HG03521 (cell line): ENCODE data around the gene NPC1.
"Not testable (repeated sequence)": the region's sequence is repeated elsewhere in the genome, so short reads cannot be mapped to it uniquely, and the experiment has no call there.

Experiments
- ATAC-seq: cut with Tn5 transposase; IDR thresholded peaks from one replicate; pipeline ENCODE4 v1.9.1; 2021; ENCODE audit warnings: mild to moderate bottlenecking, moderate library complexity; ENCODE audit not compliant: unreplicated experiment

Gene NPC1

DNA sequence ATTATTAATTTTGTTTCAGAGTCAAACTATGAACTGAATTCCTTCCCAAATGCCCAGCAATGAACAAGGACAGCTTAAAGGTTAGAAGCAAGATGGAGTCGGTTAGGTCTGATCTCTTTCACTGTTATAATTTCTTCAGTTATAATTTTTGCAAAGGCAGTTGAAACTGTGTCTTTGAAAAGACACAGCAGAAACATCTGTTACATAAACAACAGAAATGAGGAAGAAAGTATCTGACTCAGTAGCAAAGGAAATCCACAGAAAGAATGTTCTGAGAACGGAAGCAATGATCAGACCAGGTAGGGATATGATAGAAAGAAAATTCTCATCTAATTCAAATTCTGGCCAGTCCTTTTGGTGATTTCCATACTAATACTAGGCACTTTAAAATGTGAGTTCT, 88.2 kb downstream of the NPC1 start:
- ATAC-seq = no peak

DNA sequence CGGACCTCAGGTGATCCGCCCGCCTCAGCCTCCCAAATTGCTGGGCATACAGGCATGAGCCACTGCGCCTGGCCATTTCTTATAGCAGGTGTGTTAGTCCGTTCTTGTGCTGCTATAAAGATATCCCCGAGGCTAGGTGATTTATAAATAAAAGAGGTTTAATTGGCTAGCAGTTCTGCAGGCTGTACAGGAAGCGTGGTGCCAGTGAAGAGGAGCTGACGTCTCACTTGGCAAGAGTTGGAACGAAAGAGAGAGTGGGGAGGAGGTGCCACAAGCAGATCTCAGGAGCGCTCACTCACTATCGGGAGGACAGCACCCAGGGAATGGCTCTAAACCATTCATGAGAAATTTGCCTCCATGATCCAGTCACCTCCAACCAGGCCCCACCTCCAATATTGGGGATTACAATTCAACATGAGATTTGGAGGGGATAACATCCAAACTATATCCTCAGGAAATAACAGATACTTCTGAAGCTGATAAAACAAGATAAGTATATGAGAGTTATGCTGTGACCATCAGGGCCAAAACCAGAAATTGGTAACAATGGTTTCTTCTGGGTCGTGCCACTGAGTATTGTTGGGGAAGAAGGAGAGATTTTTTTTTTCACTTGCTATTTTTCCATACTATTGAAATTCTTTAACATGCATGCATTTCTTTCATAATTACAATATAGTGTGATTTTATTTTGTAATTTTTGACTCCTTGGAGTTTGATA, 90.4 kb downstream of the NPC1 start:
- no peak for ATAC-seq

DNA sequence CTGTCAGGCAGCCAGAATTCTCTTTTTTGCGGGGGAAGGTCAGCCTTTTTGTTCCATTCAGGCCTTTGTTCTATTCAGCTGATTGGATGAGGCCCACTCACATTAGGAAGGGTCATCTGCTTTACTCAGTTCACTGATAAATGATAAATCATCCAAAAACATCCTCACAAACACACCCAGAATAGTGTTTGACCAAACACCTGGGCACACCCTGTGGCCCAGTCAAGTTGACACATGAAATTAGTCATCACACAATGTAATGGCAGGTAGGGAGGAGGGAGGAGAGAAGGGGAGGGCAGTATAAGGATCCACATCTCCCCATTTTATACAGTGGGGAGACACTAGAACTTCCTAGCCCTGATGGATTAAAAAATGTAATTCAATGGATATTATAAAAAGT, 91.3 kb downstream of the NPC1 start:
- ATAC-seq = no peak

DNA sequence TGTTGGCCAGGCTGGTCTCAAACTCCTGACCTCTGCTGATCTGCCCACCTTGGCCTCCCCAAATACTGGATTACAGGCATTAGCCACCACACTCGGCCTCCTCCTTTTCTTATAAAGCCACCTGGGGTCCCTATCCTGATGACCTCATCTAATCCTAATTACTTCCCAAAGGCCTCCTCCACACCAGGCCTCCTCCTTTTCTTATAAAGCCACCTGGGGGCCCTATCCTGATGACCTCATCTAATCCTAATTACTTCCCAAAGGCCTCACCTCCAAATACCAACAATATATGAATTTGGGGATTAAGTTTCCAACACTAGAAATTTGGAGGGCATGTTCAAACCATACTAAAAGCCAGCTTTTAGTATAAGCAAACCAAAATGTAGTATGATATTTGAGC, 92.7 kb downstream of the NPC1 start:
- ATAC-seq = no peak

DNA sequence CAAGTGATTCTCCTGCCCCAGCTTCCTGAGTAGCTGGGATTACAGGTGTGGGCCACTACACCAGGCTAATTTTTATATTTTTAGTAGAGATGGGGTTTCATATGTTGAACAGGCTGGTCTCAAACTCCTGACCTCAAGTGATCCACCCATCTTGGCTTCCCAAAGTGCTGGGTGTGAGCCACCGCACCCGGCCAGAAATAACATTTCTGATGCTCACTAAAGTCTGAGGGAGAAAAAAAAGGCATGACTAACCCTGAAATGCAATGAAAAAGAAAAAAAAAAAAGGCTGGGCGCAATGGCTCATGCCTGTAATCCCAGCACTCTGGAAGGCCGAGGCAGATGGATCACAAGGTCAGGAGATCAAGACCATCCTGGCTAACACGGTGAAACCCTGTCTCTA, 96.7 kb downstream of the NPC1 start:
- ATAC-seq = not testable (repeated sequence)

DNA sequence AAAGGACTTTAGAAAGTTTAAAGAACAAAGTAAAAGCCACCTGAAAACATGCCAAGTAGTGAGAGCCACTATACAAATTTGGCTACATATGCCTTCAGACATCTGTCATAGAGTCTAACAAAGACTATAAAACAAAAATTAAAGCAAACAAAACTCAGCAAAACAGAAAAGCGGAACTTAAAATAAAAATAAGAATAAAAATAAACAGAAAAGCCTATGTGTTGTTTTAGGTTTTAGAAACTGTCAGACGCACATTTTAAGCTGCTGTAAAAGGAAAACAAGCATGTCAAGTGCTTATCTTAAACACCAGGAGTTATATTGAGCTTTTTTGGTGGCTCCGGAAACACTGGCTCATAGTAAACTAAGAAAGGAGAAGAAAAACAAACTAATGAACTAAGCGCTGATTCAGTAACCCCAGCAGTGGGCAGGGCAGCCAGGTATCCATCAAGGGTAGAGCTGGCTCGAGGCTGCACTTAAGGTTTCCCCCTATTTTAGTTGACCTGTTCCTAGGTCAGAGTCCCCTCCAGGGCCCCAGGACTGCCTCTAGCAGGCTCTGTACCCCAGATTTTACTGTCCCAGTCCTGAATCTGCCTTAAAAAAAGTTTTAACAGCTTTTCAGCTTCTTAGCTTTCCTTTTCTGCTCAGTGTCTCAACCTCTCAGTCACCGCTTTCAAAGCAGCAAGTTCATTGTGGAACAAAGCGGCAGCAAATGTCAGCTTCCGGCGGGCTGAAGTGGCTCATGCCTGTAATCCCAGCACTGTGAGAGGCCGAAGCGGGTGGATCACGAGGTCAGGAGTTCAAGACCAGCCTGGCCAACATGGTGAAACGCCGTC, 98.4 kb downstream of the NPC1 start:
- ATAC-seq = peak; percentile 80

DNA sequence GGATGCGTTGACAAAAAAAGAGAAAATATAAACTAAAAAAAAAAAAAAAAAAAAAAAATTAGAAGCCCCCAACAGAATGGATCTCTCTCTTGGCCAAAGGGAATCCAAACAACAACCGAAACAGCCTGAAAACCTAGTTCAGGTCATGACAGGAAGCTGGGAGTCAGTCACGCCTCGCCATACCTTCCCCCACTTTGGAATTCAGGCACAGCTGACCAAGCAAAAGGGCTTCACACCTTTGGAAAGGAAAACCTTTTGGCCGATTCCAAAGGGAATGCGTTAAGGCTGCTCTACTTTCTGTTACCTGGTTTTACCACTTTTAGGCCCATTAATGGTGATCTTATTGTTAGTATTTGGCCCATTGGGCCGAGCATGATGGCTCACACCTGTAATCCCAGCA, 100.9 kb downstream of the NPC1 start:
- no peak for ATAC-seq

DNA sequence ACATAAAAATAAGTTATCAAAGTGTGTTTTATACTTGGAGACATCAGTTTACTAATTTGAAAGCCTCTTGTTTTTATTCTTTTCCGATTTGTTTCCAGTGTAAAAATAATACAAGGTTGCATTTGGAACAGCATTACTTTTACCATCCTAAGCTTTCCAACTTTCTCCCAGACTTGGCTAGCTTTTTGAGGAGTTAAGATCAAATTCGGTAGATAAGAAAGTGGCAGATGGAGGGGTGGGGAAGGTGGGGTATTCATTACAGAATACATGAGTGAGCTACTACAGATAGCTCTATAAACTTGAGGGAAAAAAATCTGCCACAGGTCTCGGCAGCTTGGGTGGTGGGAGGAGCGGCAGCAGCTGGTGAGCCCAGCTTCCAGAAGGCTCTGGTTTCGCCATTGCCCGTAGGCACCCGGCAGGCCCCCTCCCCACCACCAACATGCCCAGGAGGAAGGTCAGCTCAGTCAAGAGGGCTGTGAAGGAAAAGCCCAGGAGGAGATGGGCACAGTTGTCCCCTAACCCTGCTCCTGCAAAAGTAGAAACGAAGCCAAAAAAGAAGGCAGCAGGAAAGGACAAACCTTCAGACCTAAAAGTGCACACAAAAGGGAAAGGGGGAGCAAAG, 101.6 kb downstream of the NPC1 start:
- ATAC-seq = no peak
